Stimulated activated CD8-positive, alpha-beta memory T cell treated with anti-CD3 and anti-CD28 coated beads, Interleukin-12 subunit alpha, Interleukin-12 subunit beta, amount 100 ng/mL, for 24 hours (primary cell): ENCODE results near the gene CPT1B.
A peak's percentile ranks its signal among the peaks of the same experiment; 100 is the strongest.
"Not testable (repeated sequence)": the region's sequence is repeated elsewhere in the genome, so short reads cannot be mapped to it uniquely, and the experiment has no call there.

Experiments
- DNase-seq: peaks from one replicate; pipeline ENCODE4 v3.0.0-alpha.2; 2020; ENCODE audit errors: extremely low read depth

The CPT1B gene

GRCh38 chr22:50545522-50546325 is 32.5 kb downstream of the CPT1B start, which contains the start of gene KLHDC7B:
Gene KLHDC7B, plus strand, starts transcription at chr22:50545899. Its CDS starts 345 bp downstream, at chr22:50546244.
- DNase-seq = no peak

- no peak for DNase-seq
Measured at GRCh38 chr22:50544746-50545253, 33.4 kb downstream of the CPT1B start.

- peak; percentile 56 for DNase-seq
Measured at GRCh38 chr22:50544078-50544745, 34.0 kb downstream of the CPT1B start.

GRCh38 chr22:50542416-50542927 is 35.8 kb downstream of the CPT1B start:
- no peak for DNase-seq

GRCh38 chr22:50541667-50542026 is 36.6 kb downstream of the CPT1B start:
- not testable (repeated sequence) for DNase-seq

GRCh38 chr22:50540381-50540780 is 37.8 kb downstream of the CPT1B start:
- DNase-seq = no peak

- DNase-seq = no peak
Measured at GRCh38 chr22:50537765-50538164, 40.5 kb downstream of the CPT1B start.

- DNase-seq = no peak
Measured at GRCh38 chr22:50536226-50536625, 42.0 kb downstream of the CPT1B start.

- DNase-seq = no peak
Measured at GRCh38 chr22:50535113-50535512, 43.1 kb downstream of the CPT1B start.

- DNase-seq = not testable (repeated sequence)
Measured at GRCh38 chr22:50533856-50534711, 44.1 kb downstream of the CPT1B start.

GRCh38 chr22:50532824-50533796 is 45.1 kb downstream of the CPT1B start:
- DNase-seq = no peak

GRCh38 chr22:50531962-50532674 is 46.1 kb downstream of the CPT1B start:
- no peak for DNase-seq

GRCh38 chr22:50531546-50531961 is 46.7 kb downstream of the CPT1B start:
- DNase-seq = no peak

- DNase-seq = peak; percentile 71
Measured at GRCh38 chr22:50530877-50531545, 47.2 kb downstream of the CPT1B start.

- no peak for DNase-seq
Measured at GRCh38 chr22:50530580-50530876, 47.7 kb downstream of the CPT1B start.

GRCh38 chr22:50529897-50530579 is 48.2 kb downstream of the CPT1B start, which contains the start of gene TYMP:
Gene TYMP, minus strand, starts transcription at chr22:50530012. Its CDS starts 303 bp downstream, at chr22:50529709.
- DNase-seq = no peak

- no peak for DNase-seq
Measured at GRCh38 chr22:50529416-50529896, 48.8 kb downstream of the CPT1B start.

- DNase-seq = no peak
Measured at GRCh38 chr22:50528682-50529415, 49.4 kb downstream of the CPT1B start.
